RWPE2 (cell line): ENCODE measurements around the gene GRSF1.

Source experiments
- ATAC-seq: fragments of 200-7000 bp; cut with Tn5 transposase; 3 replicates; pipeline ENCODE4 v1.9.1; 2021; ENCODE audit warnings: low read depth
- DNase-seq: peaks from one replicate; pipeline ENCODE4 v3.0.0-alpha.2; 2020; ENCODE audit warnings: low spot score
- H3K27ac ChIP-seq: fragments of 450-650 bp; 2 replicates; pipeline ENCODE4 v1.5.1; 2017; ENCODE audit warnings: mild to moderate bottlenecking; ENCODE audit not compliant: poor library complexity, severe bottlenecking
- H3K27me3 ChIP-seq: fragments of 250-450 bp; sonication (Bioruptor Pico); 2 replicates; pipeline ENCODE4 v1.5.1; 2021; ENCODE audit warnings: mild to moderate bottlenecking, moderate library complexity; ENCODE audit not compliant: insufficient read depth, poor library complexity, severe bottlenecking
- H3K36me3 ChIP-seq: fragments of 250-450 bp; sonication (Bioruptor Pico); 2 replicates; pipeline ENCODE4 v1.5.1; 2020; ENCODE audit warnings: low read depth, mild to moderate bottlenecking, moderate library complexity
- H3K4me1 ChIP-seq: fragments of 250-450 bp; sonication (Bioruptor Pico); 2 replicates; pipeline ENCODE4 v1.5.1; 2021; ENCODE audit warnings: mild to moderate bottlenecking, moderate library complexity; ENCODE audit not compliant: insufficient read depth, poor library complexity, severe bottlenecking
- H3K4me3 ChIP-seq: fragments of 250-450 bp; sonication (Bioruptor Pico); 2 replicates; pipeline ENCODE4 v1.5.1; 2021; ENCODE audit warnings: mild to moderate bottlenecking, moderate library complexity; ENCODE audit not compliant: severe bottlenecking
- H3K9me3 ChIP-seq: fragments of 250-450 bp; sonication (Bioruptor Pico); 2 replicates; pipeline ENCODE4 v1.5.1; 2021; ENCODE audit warnings: mild to moderate bottlenecking, moderate library complexity; ENCODE audit not compliant: severe bottlenecking
- TF ChIP-seq, protein P1 (sequence below): fragments of 450-650 bp; IDR thresholded peaks from one replicate; pipeline ENCODE4 v1.5.1; 2017; ENCODE audit warnings: mild to moderate bottlenecking, moderate library complexity; ENCODE audit not compliant: poor library complexity, severe bottlenecking

GRSF1 gene

DNA sequence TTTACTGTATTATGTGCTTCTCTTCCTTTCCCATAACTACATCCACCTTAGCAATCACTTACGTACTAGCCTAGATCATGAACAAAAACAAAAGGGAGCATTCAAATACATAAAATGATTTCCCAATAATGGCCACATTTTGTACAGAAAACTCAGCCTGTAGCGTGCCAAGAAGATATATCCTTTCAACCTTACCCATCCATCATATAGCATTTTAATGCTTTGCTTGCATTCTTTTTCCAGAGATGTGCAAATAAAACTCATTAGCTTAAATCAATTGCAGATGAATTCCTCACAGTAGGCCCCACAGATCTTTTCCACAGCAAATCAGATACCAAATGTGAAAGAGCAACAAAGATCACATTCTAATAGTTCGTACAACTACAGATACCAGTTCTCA, 20.8 kb downstream of the GRSF1 start:
- peaks cover 52% of the 10 kb centered on the region for H3K36me3 ChIP-seq
- TF ChIP-seq, protein P1, sequence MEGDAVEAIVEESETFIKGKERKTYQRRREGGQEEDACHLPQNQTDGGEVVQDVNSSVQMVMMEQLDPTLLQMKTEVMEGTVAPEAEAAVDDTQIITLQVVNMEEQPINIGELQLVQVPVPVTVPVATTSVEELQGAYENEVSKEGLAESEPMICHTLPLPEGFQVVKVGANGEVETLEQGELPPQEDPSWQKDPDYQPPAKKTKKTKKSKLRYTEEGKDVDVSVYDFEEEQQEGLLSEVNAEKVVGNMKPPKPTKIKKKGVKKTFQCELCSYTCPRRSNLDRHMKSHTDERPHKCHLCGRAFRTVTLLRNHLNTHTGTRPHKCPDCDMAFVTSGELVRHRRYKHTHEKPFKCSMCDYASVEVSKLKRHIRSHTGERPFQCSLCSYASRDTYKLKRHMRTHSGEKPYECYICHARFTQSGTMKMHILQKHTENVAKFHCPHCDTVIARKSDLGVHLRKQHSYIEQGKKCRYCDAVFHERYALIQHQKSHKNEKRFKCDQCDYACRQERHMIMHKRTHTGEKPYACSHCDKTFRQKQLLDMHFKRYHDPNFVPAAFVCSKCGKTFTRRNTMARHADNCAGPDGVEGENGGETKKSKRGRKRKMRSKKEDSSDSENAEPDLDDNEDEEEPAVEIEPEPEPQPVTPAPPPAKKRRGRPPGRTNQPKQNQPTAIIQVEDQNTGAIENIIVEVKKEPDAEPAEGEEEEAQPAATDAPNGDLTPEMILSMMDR: no peak
- no peaks in the 10 kb centered on the region for H3K9me3 ChIP-seq
- DNase-seq (no peak), ATAC-seq (no peak)
- H3K4me3 ChIP-seq: no peak overlapping the region
- H3K4me1 ChIP-seq: no peaks in the 10 kb centered on the region
- no peak overlapping the region for H3K27ac ChIP-seq
- no peaks in the 10 kb centered on the region for H3K27me3 ChIP-seq

DNA sequence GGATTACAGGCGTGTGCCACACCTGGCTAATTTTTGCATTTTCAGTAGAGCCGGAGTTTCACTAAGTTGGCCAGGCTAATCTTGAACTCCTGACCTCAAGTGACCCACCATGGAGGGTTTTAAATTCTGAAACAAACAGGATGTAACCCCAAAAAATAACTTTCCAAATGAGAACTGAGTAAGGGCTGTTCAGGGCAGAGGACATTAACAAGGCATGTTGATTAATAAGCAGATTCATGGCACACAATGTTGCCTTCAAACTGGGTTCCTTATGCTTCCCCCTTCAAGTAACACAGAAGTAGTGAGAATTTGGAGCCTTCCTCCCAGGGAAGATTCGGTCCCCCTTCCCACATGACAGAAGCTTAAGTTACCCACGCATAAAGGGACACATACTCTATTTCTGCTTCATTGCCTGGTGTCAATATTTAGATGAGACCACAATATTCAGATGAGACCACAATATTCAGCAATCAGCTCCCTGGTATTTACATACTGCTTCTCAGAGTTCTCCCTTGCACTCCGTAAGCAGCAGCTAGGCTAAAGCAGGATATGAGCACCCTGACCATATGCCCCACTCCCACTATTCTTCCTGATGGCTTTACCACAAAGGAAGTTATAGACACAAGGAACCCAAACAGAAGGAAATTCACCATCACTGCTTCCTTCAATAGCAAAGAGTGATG, 21.4 kb downstream of the GRSF1 start:
- DNase-seq (no peak), ATAC-seq (no peak)
- TF ChIP-seq, protein P1: no peak
- peaks cover 46% of the 10 kb centered on the region for H3K36me3 ChIP-seq
- no peak overlapping the region for H3K4me3 ChIP-seq
- H3K4me1 ChIP-seq: no peaks in the 10 kb centered on the region
- H3K9me3 ChIP-seq: no peaks in the 10 kb centered on the region
- H3K27ac ChIP-seq: no peak overlapping the region
- no peaks in the 10 kb centered on the region for H3K27me3 ChIP-seq

- Histone ChIP-seq H3K27ac (no peak overlapping the region), H3K4me1 (no peaks in the 10 kb centered on the region), H3K9me3 (no peaks in the 10 kb centered on the region), H3K27me3 (no peaks in the 10 kb centered on the region), H3K4me3 (no peak overlapping the region), H3K36me3 (peaks cover 33% of the 10 kb centered on the region)
- no peak for DNase-seq
- TF ChIP-seq, protein P1: no peak
- ATAC-seq: no peak
Measured at GRCh38 chr4:70816894-70817293, 22.8 kb downstream of the GRSF1 start.

GRCh38 chr4:70815370-70815769, 24.3 kb downstream of the GRSF1 start:
- Histone ChIP-seq H3K27ac (no peak overlapping the region), H3K4me1 (no peaks in the 10 kb centered on the region), H3K36me3 (peaks cover 21% of the 10 kb centered on the region), H3K27me3 (no peaks in the 10 kb centered on the region), H3K9me3 (no peaks in the 10 kb centered on the region), H3K4me3 (no peak overlapping the region)
- DNase-seq (no peak), ATAC-seq (no peak)
- TF ChIP-seq, protein P1: no peak

GRCh38 chr4:70808151-70808550, 31.5 kb downstream of the GRSF1 start:
- TF ChIP-seq, protein P1: no peak
- Histone ChIP-seq H3K4me3 (no peak overlapping the region), H3K9me3 (no peaks in the 10 kb centered on the region), H3K4me1 (peaks cover under 1% of the 10 kb centered on the region), H3K36me3 (no peaks in the 10 kb centered on the region), H3K27ac (no peak overlapping the region), H3K27me3 (no peaks in the 10 kb centered on the region)
- no peak for DNase-seq
- no peak for ATAC-seq
